Measurements from ENCODE around the gene TRIM71. TPM values are rescaled to one million over a fixed set of nuclear protein-coding genes. Genes with fewer than 3 reads are reported as not detected.
A peak's percentile ranks its signal among the peaks of the same experiment; 100 is the strongest.

Gene TRIM71
- total RNA-seq, 1 experiment from 2014 or later, result 274 TPM

- no peak for TF ChIP-seq FOXP1 (CRISPR knock-in tag; IDR thresholded peaks at IDR 0.05; ENCODE audit: borderline replicate concordance)
These were observed 26.0 kb upstream of the TRIM71 start (continued) for GRCh38 chr3:32791833-32792232.

- Mint-ChIP-seq H3K27ac (no peak overlapping the region), H3K9me3 (peaks cover 17% of the 10 kb centered on the region), H3K36me3 (peaks cover 16% of the 10 kb centered on the region), H3K4me1 (peaks cover 37% of the 10 kb centered on the region), H3K4me3 (no peak overlapping the region), H3K27me3 (ENCODE audit: low read depth) (peaks cover 4% of the 10 kb centered on the region; the same call in 1 of the 2 replicates)
- DNase-seq (ENCODE audit: low spot score) (no peak), ATAC-seq (peak; percentile 51)
- POLR2A ChIA-PET, result interaction anchor here (0.6 to 1.1 kb wide), 2 partner anchors 14 to 70 kb away, joined by 3 to 11 read pairs; no protein-coding TSS in a partner anchor
- TF ChIP-seq MXD4 (CRISPR knock-in tag; IDR thresholded peaks at IDR 0.05; ENCODE audit: borderline replicate concordance) (no peak), NR1H2 (CRISPR knock-in tag; IDR thresholded peaks at IDR 0.05) (no peak), ZNF281 (CRISPR knock-in tag; IDR thresholded peaks at IDR 0.05) (no peak), E2F5 (CRISPR knock-in tag; IDR thresholded peaks at IDR 0.05) (no peak), USF1 (CRISPR knock-in tag; IDR thresholded peaks at IDR 0.05) (no peak), CDX4 (CRISPR knock-in tag; IDR thresholded peaks at IDR 0.05; ENCODE audit: borderline replicate concordance) (no peak), KAT7 (CRISPR knock-in tag; IDR thresholded peaks at IDR 0.05; ENCODE audit: borderline replicate concordance) (no peak), ARID4B (CRISPR knock-in tag; IDR thresholded peaks at IDR 0.05; ENCODE audit: borderline replicate concordance) (no peak), CREM (CRISPR knock-in tag; IDR thresholded peaks at IDR 0.05) (no peak), FOXP4 (CRISPR knock-in tag; IDR thresholded peaks at IDR 0.05) (no peak), ZNF532 (CRISPR knock-in tag; IDR thresholded peaks at IDR 0.05; ENCODE audit: borderline replicate concordance) (no peak), ZNF416 (CRISPR knock-in tag; IDR thresholded peaks at IDR 0.05) (no peak), ZSCAN18 (CRISPR knock-in tag; IDR thresholded peaks at IDR 0.05) (no peak)
- CTCF ChIA-PET, result no interaction called here
These were observed 23.1 kb upstream of the TRIM71 start for GRCh38 chr3:32794487-32795308.
